ENCODE results near the gene COL6A1.

GRCh38 chr21:45991606-45992300 lies 10.2 kb downstream of the COL6A1 start:
- TF ChIP-seq CTCF (IDR thresholded peaks at IDR 0.05) (no peak), RXRA (IDR thresholded peaks at IDR 0.05; ENCODE audit: borderline replicate concordance, low read depth) (no peak), MAX (IDR thresholded peaks at IDR 0.05; ENCODE audit: low read depth) (no peak), TCF12 (IDR thresholded peaks at IDR 0.05) (no peak), MXI1 (IDR thresholded peaks at IDR 0.05; ENCODE audit: low read depth, low read length) (no peak), NFIC (IDR thresholded peaks at IDR 0.05; ENCODE audit: borderline replicate concordance) (no peak), NRF1 (IDR thresholded peaks at IDR 0.05; ENCODE audit: low read depth, low read length) (no peak), JUND (IDR thresholded peaks at IDR 0.05) (no peak), USF2 (IDR thresholded peaks at IDR 0.05; ENCODE audit: borderline replicate concordance, low read depth, low read length) (no peak), RFX5 (IDR thresholded peaks at IDR 0.05; ENCODE audit: low read length) (no peak), EZH2phosphoT487 (IDR thresholded peaks at IDR 0.05; ENCODE audit: borderline replicate concordance, low read depth) (no peak), TAF1 (IDR thresholded peaks at IDR 0.05; ENCODE audit: borderline replicate concordance, low read depth, low read length) (no peak)
